Left forelimb (tissue), 1 donor: ENCODE measurements around the gene UGT2A2.

Experiments used
- DNase-seq: peaks from one replicate; pipeline ENCODE4 v3.0.0-alpha.2; 2018; ENCODE audit warnings: low spot score

The UGT2A2 gene

GRCh38 chr4:69576251-69576877 lies 63.1 kb downstream of the UGT2A2 start:
- no peak for DNase-seq

- DNase-seq: no peak
These were observed 70.7 kb downstream of the UGT2A2 start for GRCh38 chr4:69568787-69569186.

GRCh38 chr4:69563424-69563823 lies 76.0 kb downstream of the UGT2A2 start:
- DNase-seq: no peak

- DNase-seq: no peak
These were observed 89.8 kb downstream of the UGT2A2 start for GRCh38 chr4:69549651-69550050.

GRCh38 chr4:69546134-69546765 lies 93.2 kb downstream of the UGT2A2 start:
- no peak for DNase-seq
